ENCODE data around the gene TRAF4. TPM values are rescaled to one million over a fixed set of nuclear protein-coding genes. Genes with fewer than 3 reads are reported as not detected.
"Not testable (repeated sequence)": the region's sequence is repeated elsewhere in the genome, so short reads cannot be mapped to it uniquely, and the experiment has no call there.

TRAF4 gene
- total and polyA plus RNA-seq, 4 donors: 8.5 to 32.0 (median 23.9) TPM

DNA sequence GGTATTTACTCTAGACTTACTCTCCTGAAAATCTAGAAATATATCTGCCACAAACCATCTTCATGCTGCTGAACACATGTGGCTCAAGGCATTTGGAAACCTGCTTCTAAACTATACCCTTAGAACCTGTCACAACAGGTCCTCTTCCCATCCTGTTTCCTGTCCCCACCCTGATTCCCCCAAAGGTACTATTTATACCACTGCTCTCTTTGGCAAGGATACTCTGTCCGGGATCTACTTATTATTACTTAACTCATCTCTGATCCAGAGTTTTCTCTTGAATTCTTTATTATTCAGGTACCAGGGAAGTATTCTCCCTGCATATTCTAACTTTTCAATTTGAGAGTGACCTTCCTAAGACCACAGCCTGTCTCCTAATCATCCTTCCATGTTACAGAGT, 33.4 kb downstream of the TRAF4 start (continued):
- TF ChIP-seq ZBTB33 (IDR thresholded peaks at IDR 0.05) (no peak), NR2F2 (IDR thresholded peaks at IDR 0.05) (no peak), FOXA2 (IDR thresholded peaks at IDR 0.05) (no peak), HNF4A (conservative IDR thresholded peaks at IDR 0.05) (no peak), FOXA1 (IDR thresholded peaks at IDR 0.05) (no peak)

GRCh38 chr17:28779601-28780000, 35.8 kb downstream of the TRAF4 start:
- not testable (repeated sequence) for H3K4me1 ChIP-seq (ENCODE audit: control insufficient read depth in 4 of 4, insufficient read depth in 4 of 4, low read length in 3 of 4); H3K27me3 ChIP-seq (ENCODE audit: control insufficient read depth in 4 of 4, insufficient read depth in 4 of 4, low read length in 3 of 4); DNase-seq (ENCODE audit: low spot score); H3K4me3 ChIP-seq (ENCODE audit: low read depth in 1 of 3, low read length in 3 of 3); H3K9ac ChIP-seq (ENCODE audit: low read depth in 1 of 2, low read length in 2 of 2); H3K9me3 ChIP-seq (ENCODE audit: control insufficient read depth in 4 of 4, low read length in 3 of 4); H3K36me3 ChIP-seq (ENCODE audit: control insufficient read depth in 4 of 4, insufficient read depth in 3 of 4, low read depth in 1 of 4, low read length in 3 of 4); H3K27ac ChIP-seq (ENCODE audit: low read depth in 1 of 2, low read length in 2 of 2)
- 96% methylated on average over 13 of the region's 13 CpGs for WGBS

DNA sequence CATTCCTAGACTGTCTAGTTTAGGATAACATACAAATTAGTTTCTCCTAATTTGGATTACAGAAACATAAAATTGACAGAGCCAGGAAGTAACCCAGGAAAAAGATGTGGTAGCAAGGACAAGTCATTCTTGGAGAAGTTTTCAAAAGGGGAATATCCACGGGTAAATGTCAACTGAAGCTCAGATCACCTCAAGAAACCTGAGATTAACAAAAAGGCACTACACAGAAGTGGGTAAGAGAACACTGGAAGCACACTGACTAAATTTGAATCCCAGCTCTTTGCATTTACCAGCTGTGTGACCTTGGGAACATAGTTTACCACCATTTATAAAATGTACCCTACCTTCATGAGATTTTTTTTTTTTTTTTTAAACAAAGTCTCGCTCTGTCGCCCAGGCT, 39.4 kb downstream of the TRAF4 start:
- Histone ChIP-seq H3K36me3 (ENCODE audit: control insufficient read depth in 4 of 4, insufficient read depth in 3 of 4, low read depth in 1 of 4, low read length in 3 of 4) (peaks cover 0 to 3% (median under 1%) of the 10 kb centered on the region in 4 donors), H3K27me3 (ENCODE audit: control insufficient read depth in 4 of 4, insufficient read depth in 4 of 4, low read length in 3 of 4) (no peaks in the 10 kb centered on the region), H3K9ac (ENCODE audit: low read depth in 1 of 2, low read length in 2 of 2) (no peak overlapping the region), H3K4me3 (ENCODE audit: low read depth in 1 of 3, low read length in 3 of 3) (no peak overlapping the region), H3K4me1 (ENCODE audit: control insufficient read depth in 4 of 4, insufficient read depth in 4 of 4, low read length in 3 of 4) (peaks cover 0 to 2% (median 0%) of the 10 kb centered on the region in 4 donors), H3K9me3 (ENCODE audit: control insufficient read depth in 4 of 4, low read length in 3 of 4) (no peaks in the 10 kb centered on the region), H3K27ac (ENCODE audit: low read depth in 1 of 2, low read length in 2 of 2) (no peak overlapping the region)
- TF ChIP-seq SP1 (IDR thresholded peaks at IDR 0.05) (no peak), JUND (IDR thresholded peaks at IDR 0.05) (no peak), TAF1 (conservative IDR thresholded peaks at IDR 0.05) (no peak), GABPA (IDR thresholded peaks at IDR 0.05 in 1 of 2, conservative IDR thresholded peaks at IDR 0.05 in 1 of 2) (no peak), RAD21 (IDR thresholded peaks at IDR 0.05) (no peak), ATF3 (IDR thresholded peaks at IDR 0.05) (no peak), FOXA1 (IDR thresholded peaks at IDR 0.05) (no peak), FOXA2 (IDR thresholded peaks at IDR 0.05) (no peak), CTCF (IDR thresholded peaks at IDR 0.05; ENCODE audit: low read depth, low read length, missing input control) (no peak), NR2F2 (IDR thresholded peaks at IDR 0.05) (no peak), YY1 (IDR thresholded peaks at IDR 0.05) (no peak), HNF4A (conservative IDR thresholded peaks at IDR 0.05) (no peak), HNF4G (IDR thresholded peaks at IDR 0.05) (no peak), EGR1 (IDR thresholded peaks at IDR 0.05; ENCODE audit: low read depth in 2 of 2) (no peak), RXRA (IDR thresholded peaks at IDR 0.05) (no peak), ZBTB33 (IDR thresholded peaks at IDR 0.05) (no peak)
- TF ChIP-seq, protein P1, sequence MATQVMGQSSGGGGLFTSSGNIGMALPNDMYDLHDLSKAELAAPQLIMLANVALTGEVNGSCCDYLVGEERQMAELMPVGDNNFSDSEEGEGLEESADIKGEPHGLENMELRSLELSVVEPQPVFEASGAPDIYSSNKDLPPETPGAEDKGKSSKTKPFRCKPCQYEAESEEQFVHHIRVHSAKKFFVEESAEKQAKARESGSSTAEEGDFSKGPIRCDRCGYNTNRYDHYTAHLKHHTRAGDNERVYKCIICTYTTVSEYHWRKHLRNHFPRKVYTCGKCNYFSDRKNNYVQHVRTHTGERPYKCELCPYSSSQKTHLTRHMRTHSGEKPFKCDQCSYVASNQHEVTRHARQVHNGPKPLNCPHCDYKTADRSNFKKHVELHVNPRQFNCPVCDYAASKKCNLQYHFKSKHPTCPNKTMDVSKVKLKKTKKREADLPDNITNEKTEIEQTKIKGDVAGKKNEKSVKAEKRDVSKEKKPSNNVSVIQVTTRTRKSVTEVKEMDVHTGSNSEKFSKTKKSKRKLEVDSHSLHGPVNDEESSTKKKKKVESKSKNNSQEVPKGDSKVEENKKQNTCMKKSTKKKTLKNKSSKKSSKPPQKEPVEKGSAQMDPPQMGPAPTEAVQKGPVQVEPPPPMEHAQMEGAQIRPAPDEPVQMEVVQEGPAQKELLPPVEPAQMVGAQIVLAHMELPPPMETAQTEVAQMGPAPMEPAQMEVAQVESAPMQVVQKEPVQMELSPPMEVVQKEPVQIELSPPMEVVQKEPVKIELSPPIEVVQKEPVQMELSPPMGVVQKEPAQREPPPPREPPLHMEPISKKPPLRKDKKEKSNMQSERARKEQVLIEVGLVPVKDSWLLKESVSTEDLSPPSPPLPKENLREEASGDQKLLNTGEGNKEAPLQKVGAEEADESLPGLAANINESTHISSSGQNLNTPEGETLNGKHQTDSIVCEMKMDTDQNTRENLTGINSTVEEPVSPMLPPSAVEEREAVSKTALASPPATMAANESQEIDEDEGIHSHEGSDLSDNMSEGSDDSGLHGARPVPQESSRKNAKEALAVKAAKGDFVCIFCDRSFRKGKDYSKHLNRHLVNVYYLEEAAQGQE (IDR thresholded peaks at IDR 0.05): no peak
- TF ChIP-seq, protein P2, sequence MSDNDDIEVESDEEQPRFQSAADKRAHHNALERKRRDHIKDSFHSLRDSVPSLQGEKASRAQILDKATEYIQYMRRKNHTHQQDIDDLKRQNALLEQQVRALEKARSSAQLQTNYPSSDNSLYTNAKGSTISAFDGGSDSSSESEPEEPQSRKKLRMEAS (IDR thresholded peaks at IDR 0.05): no peak
- 88% methylated on average over 3 of the region's 3 CpGs for WGBS
- DNase-seq (ENCODE audit: low spot score): no peak
